ENCODE measurements around the gene DOCK9.

GRCh38 chr13:98820744-98821371 is 157.0 kb downstream of the DOCK9 start:
- TF ChIP-seq CTCF (conservative IDR thresholded peaks at IDR 0.05 in 1 of 2, IDR thresholded peaks at IDR 0.05 in 1 of 2; ENCODE audit: extremely low read depth in 1 of 2, insufficient read depth in 1 of 2, low read depth in 1 of 2, low read length in 2 of 2): no peak
- no peak for TF ChIP-seq EZH2 (IDR thresholded peaks at IDR 0.05; ENCODE audit: borderline replicate concordance, low read length)

All from mammary epithelial cell (primary cell).